PC-3 (cell line): ENCODE data around the gene TAGLN3. TPM values are rescaled to one million over a fixed set of nuclear protein-coding genes. Genes with fewer than 3 reads are reported as not detected.

Source experiments
- ATAC-seq: fragments of 200-7000 bp; cut with Tn5 transposase; 2 replicates; pipeline ENCODE4 v1.9.1; 2020; ENCODE audit warnings: mild to moderate bottlenecking, moderate library complexity
- BruUV-seq: library from RNA; stranded (reverse); fragments of 400-500 nt; replicated peaks from 2 replicates; lab custom pipeline; 2021; lab: Mats Ljungman, UMichigan
- CTCF ChIA-PET: fragments of 300-600 bp; sonication (Branson Sonifier 250); formaldehyde crosslinking; loops from one replicate; lab custom pipeline; 2022; ENCODE audit warnings: antibody characterized with exemption; lab: Charles Lee
- POLR2A ChIA-PET: fragments of 300-600 bp; sonication (Branson Sonifier 250); formaldehyde crosslinking; loops from one replicate; lab custom pipeline; 2022; ENCODE audit warnings: antibody characterized with exemption; ENCODE audit not compliant: unreplicated experiment; lab: Charles Lee
- DNase-seq: peaks from one replicate; pipeline ENCODE4 v3.0.0-alpha.2; 2015
- H2AFZ ChIP-seq: fragments of 300-600 bp; sonication (generic); 2 replicates; pipeline ENCODE4 v1.6.0; 2016; ENCODE audit warnings: antibody characterized with exemption, low read length
- H3F3A ChIP-seq: fragments of 300-600 bp; sonication (generic); one replicate; pipeline ENCODE4 v1.6.0; 2017; ENCODE audit warnings: antibody characterized with exemption, low read length, control low read depth, mild to moderate bottlenecking; ENCODE audit not compliant: unreplicated experiment
- H3K27ac ChIP-seq: fragments of 300-600 bp; sonication (generic); 2 replicates; pipeline ENCODE4 v1.5.1; 2016; ENCODE audit warnings: mild to moderate bottlenecking, low read length
- H3K27me3 ChIP-seq: fragments of 300-600 bp; sonication (generic); 2 replicates; pipeline ENCODE4 v1.6.1; 2016; ENCODE audit warnings: low read length, mixed read lengths
- H3K36me3 ChIP-seq: fragments of 300-600 bp; sonication (generic); 2 replicates; pipeline ENCODE4 v1.6.1; 2016; ENCODE audit warnings: low read depth, mixed run types, low read length, mixed read lengths
- H3K4me1 ChIP-seq: fragments of 300-600 bp; sonication (generic); 2 replicates; pipeline ENCODE4 v1.5.1; 2016; ENCODE audit warnings: low read length; ENCODE audit not compliant: insufficient read depth
- H3K4me2 ChIP-seq: fragments of 300-600 bp; sonication (generic); 2 replicates; pipeline ENCODE4 v1.6.0; 2016; ENCODE audit warnings: low read length
- H3K4me3 ChIP-seq: fragments of 300-600 bp; sonication (generic); 2 replicates; pipeline ENCODE4 v1.5.1; 2016; ENCODE audit warnings: mild to moderate bottlenecking, low read length, mixed read lengths
- H3K79me2 ChIP-seq: fragments of 300-600 bp; sonication (generic); 2 replicates; pipeline ENCODE4 v1.6.1; 2017; ENCODE audit warnings: low read length, mixed read lengths
- H3K9ac ChIP-seq: fragments of 300-600 bp; sonication (generic); 2 replicates; pipeline ENCODE4 v1.6.0; 2016; ENCODE audit warnings: mild to moderate bottlenecking, low read length
- H3K9me2 ChIP-seq: fragments of 300-600 bp; sonication (generic); replicated peaks from 2 replicates; pipeline ENCODE4 v1.6.1; 2016; ENCODE audit warnings: mixed run types, low read length, mixed read lengths
- H3K9me3 ChIP-seq: fragments of 300-600 bp; sonication (generic); 2 replicates; pipeline ENCODE4 v1.6.1; 2016; ENCODE audit warnings: low read length, mixed read lengths
- H4K20me1 ChIP-seq: fragments of 300-600 bp; sonication (generic); 2 replicates; pipeline ENCODE4 v1.6.1; 2016; ENCODE audit warnings: low read length, mixed read lengths
- EZH2 ChIP-seq: fragments of 300-600 bp; sonication (generic); IDR thresholded peaks from one replicate; pipeline ENCODE4 v1.6.1; 2017; ENCODE audit warnings: antibody characterized with exemption, mild to moderate bottlenecking, low read length; ENCODE audit not compliant: unreplicated experiment
- EZH2phosphoT487 ChIP-seq: fragments of 300-600 bp; sonication (generic); IDR thresholded peaks from 2 replicates; pipeline ENCODE4 v1.6.1; 2018; ENCODE audit warnings: mild to moderate bottlenecking, antibody characterized with exemption, low read length, borderline replicate concordance
- intact Hi-C: fragments of 100-400 bp; cut with micrococcal nuclease; formaldehyde crosslinking; loops from 2 replicates; pipeline ENCODE4 v1.9.0; 2023
- total RNA-seq: library from RNA; depleted of rRNA; stranded (reverse); fragments of >200 nt; gene quantifications from 2 replicates; pipeline ENCODE4 v1.2.3, GENCODE V29; 2014
- TF ChIP-seq, protein P1 (sequence below): fragments of 300-600 bp; sonication (generic); conservative IDR thresholded peaks from 2 replicates; pipeline ENCODE4 v1.5.1; 2017; ENCODE audit warnings: antibody characterized with exemption, low read depth, mild to moderate bottlenecking, low read length

Gene TAGLN3
- total RNA-seq, 1 experiment from 2014 or later, result 4.3 TPM

DNA sequence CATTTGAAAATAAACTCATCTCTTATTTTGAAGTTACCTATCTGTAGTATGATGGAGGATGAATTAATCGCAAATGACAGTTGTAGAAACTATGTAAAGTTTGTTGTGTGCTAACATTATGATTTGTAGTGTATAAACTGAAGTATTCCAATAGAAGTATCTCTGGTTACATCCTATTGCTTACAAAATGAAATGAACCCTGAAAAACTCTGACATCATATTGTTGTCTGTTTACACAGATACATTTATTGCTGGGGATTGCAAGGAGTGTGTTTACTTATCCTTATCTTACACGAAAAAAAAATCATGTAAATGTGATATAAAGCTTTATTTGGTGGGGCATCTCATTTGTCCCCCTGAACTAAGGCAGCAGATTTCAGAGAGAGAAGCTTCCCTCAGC, 22.5 kb upstream of the TAGLN3 start:
- H3K36me3 ChIP-seq, result peaks cover 18% of the 10 kb centered on the region
- peaks cover 6% of the 10 kb centered on the region for H3F3A ChIP-seq
- intact Hi-C loops, result loop anchor here (5.0 kb wide), 1 partner anchor 399 kb away; no protein-coding TSS in a partner anchor
- no peaks in the 10 kb centered on the region for H4K20me1 ChIP-seq
- BruUV-seq, result no TSS peak
- H3K27ac ChIP-seq, result no peak overlapping the region
- peaks cover 24% of the 10 kb centered on the region for H3K79me2 ChIP-seq
- H2AFZ ChIP-seq, result no peak overlapping the region
- ChIA-PET CTCF (no interaction called here), POLR2A (interaction anchor here (0.6 kb wide), 1 partner anchor 71 kb away, joined by 3 read pairs; no protein-coding TSS in a partner anchor)
- H3K9ac ChIP-seq, result no peak overlapping the region
- no peak for TF ChIP-seq EZH2
- peaks cover 16% of the 10 kb centered on the region for H3K4me1 ChIP-seq
- ATAC-seq (no peak), DNase-seq (no peak)
- H3K9me3 ChIP-seq, result no peaks in the 10 kb centered on the region
- no peak overlapping the region for H3K4me2 ChIP-seq
- no peak overlapping the region for H3K4me3 ChIP-seq
- H3K9me2 ChIP-seq, result no peaks in the 10 kb centered on the region
- H3K27me3 ChIP-seq, result no peaks in the 10 kb centered on the region

DNA sequence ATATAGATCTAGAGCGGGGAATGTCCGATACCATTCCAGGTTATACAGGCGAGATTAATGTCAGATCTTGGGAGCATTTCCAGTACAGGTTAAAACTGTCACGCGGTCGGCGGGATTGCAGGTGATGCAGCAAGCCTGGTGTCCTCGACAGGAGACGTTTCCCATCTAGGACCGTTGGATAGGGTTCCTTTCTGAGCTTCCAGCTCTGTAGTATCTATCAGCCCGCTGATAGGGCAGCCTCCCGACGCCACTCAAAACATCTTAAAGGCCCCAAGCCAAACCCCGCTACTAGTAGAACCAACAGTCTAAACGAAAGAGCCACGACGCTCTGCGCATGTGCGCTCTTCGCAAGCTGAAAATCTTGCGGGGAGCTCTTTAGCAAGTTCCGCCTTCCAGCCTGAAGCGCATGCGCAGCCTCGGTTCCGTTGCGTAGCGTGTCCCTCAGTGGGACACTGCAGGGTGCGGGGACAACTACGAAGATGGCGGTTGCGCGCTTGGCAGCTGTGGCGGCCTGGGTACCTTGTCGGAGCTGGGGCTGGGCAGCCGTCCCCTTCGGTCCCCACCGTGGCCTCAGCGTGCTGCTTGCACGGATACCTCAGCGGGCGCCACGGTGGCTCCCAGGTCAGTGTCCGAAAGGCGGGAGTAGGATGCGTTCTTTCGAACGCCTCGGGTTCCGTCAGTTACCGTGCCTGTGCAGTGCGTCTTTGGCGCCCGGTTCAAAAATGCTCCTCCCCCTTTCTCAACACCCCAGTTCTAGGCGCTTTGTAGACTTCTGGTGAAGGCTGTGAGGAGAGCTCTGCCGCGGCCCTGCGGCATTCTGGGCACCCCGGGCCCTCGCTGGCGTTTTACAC, 19.9 kb upstream of the TAGLN3 start, which contains the start of gene ABHD10:
ABHD10 (plus strand) TSS at position 444 of the 851 bp plus-strand sequence; CDS start at position 480, 36 bp downstream.
- DNase-seq (peak; percentile 100), ATAC-seq (peak; percentile 90)
- Histone ChIP-seq H3K9me3 (no peaks in the 10 kb centered on the region), H2AFZ (peak within 1 kb of the TSS; percentile 88), H3K9ac (peak within 1 kb of the TSS; percentile 82), H3K27ac (peak within 1 kb of the TSS; percentile 36), H3F3A (peaks cover 6% of the 10 kb centered on the region), H3K4me1 (peaks cover 28% of the 10 kb centered on the region), H3K36me3 (peaks cover 20% of the 10 kb centered on the region), H3K4me2 (peak within 1 kb of the TSS; percentile 83), H3K27me3 (no peaks in the 10 kb centered on the region), H3K79me2 (peaks cover 48% of the 10 kb centered on the region), H3K9me2 (no peaks in the 10 kb centered on the region), H4K20me1 (no peaks in the 10 kb centered on the region), H3K4me3 (peak within 1 kb of the TSS; percentile 80)
- intact Hi-C loops, result loop anchor here (5.0 kb wide), 1 partner anchor 402 kb away; no protein-coding TSS in a partner anchor
- ChIA-PET CTCF (interaction anchor here (0.6 to 2.6 kb wide), 10 partner anchors 9 to 302 kb away, joined by 3 to 28 read pairs (median 3); no protein-coding TSS in a partner anchor), POLR2A (interaction anchor here (0.5 to 1.0 kb wide), 10 partner anchors 16 to 180 kb away, joined by 3 to 18 read pairs (median 5); no protein-coding TSS in a partner anchor)
- no peak for TF ChIP-seq EZH2phosphoT487
- TF ChIP-seq, protein P1, sequence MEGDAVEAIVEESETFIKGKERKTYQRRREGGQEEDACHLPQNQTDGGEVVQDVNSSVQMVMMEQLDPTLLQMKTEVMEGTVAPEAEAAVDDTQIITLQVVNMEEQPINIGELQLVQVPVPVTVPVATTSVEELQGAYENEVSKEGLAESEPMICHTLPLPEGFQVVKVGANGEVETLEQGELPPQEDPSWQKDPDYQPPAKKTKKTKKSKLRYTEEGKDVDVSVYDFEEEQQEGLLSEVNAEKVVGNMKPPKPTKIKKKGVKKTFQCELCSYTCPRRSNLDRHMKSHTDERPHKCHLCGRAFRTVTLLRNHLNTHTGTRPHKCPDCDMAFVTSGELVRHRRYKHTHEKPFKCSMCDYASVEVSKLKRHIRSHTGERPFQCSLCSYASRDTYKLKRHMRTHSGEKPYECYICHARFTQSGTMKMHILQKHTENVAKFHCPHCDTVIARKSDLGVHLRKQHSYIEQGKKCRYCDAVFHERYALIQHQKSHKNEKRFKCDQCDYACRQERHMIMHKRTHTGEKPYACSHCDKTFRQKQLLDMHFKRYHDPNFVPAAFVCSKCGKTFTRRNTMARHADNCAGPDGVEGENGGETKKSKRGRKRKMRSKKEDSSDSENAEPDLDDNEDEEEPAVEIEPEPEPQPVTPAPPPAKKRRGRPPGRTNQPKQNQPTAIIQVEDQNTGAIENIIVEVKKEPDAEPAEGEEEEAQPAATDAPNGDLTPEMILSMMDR, result no peak
- TF ChIP-seq EZH2, result no peak
- TSS peak; percentile 48 for BruUV-seq

DNA sequence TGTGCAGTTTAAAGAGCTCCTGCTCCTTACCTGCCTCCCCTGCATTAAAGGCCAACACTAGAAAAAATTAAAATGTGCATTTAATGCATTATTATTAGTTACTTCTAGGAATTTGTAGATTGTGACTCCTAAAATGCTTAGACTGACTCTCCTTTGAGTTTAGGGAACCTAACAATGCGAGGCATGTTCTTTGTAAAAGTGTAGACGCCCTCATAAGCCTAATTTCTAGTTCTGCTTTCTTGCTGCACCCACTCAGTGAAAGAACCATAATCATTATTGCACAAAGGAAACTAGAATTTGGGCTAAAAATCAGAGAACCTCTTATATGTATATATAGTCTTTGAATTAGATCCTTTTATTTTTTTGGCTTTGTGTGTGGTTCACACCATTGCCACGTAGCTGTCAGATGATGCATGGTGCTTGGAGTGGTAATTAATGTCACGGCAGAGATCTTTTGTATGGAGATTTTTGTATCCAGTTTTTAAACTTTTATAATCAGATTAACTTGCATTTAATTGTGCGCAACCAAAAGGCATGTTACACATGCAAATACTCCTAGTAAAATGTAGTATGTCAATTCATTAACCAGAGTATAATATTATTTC, 19.2 kb upstream of the TAGLN3 start:
- intact Hi-C loops, result loop anchor here (5.0 kb wide), 1 partner anchor 402 kb away; no protein-coding TSS in a partner anchor
- H2AFZ ChIP-seq, result peak overlapping the region; percentile 88
- H3K4me2 ChIP-seq, result peak overlapping the region; percentile 83
- H3K4me1 ChIP-seq, result peaks cover 28% of the 10 kb centered on the region
- H3K4me3 ChIP-seq, result peak overlapping the region; percentile 80
- H3F3A ChIP-seq, result peaks cover 6% of the 10 kb centered on the region
- no TSS peak for BruUV-seq
- peaks cover 53% of the 10 kb centered on the region for H3K79me2 ChIP-seq
- peaks cover 17% of the 10 kb centered on the region for H3K36me3 ChIP-seq
- CTCF ChIA-PET, result interaction anchor here (1.0 to 2.6 kb wide), 5 partner anchors 10 to 119 kb away, joined by 3 to 28 read pairs (median 8); no protein-coding TSS in a partner anchor
- H3K27me3 ChIP-seq, result no peaks in the 10 kb centered on the region
- peak; percentile 26 for DNase-seq
- no peaks in the 10 kb centered on the region for H3K9me3 ChIP-seq
- peak overlapping the region; percentile 36 for H3K27ac ChIP-seq
- H3K9me2 ChIP-seq, result no peaks in the 10 kb centered on the region
- H4K20me1 ChIP-seq, result no peaks in the 10 kb centered on the region
- TF ChIP-seq EZH2phosphoT487, result no peak
- TF ChIP-seq, protein P1, result no peak
- no peak for TF ChIP-seq EZH2
- peak; percentile 1; the same call in 1 of the 2 replicates for ATAC-seq
- POLR2A ChIA-PET, result interaction anchor here (0.5 to 1.0 kb wide), 5 partner anchors 56 to 132 kb away, joined by 3 to 10 read pairs (median 3); no protein-coding TSS in a partner anchor
- H3K9ac ChIP-seq, result peak overlapping the region; percentile 82
